Testis (tissue), 2 donors: ENCODE results near the gene PCCA.

Experiments used
- CTCF ChIP-seq, 3 experiments: fragments of 450-650 bp in 2 of 3; fragments of 200-600 bp in 1 of 3; sonication (generic) in 1 of 3; IDR thresholded peaks; one replicate each; pipeline ENCODE4 v1.5.1; 2016 to 2019; ENCODE audit warnings: antibody characterized with exemption in 3 of 3, mild to moderate bottlenecking in 2 of 3, moderate library complexity in 1 of 3
- POLR2A ChIP-seq: fragments of 450-650 bp; IDR thresholded peaks from one replicate; pipeline ENCODE4 v1.6.1; 2017; ENCODE audit warnings: antibody characterized with exemption, mild to moderate bottlenecking, moderate library complexity

- TF ChIP-seq CTCF (IDR thresholded peaks at IDR 0.05) (no peak), POLR2A (no peak)
Observed at GRCh38 chr13:100512422-100512821, 423.5 kb downstream of the PCCA start.
